DMS79 treated with DMSO at 0.1 percent for 48 hours (cell line): ENCODE measurements around the gene CD82.

Experiments
- DNase-seq: peaks from one replicate; lab custom pipeline; 2025; lab: John Stamatoyannopoulos, UW

Gene CD82, protein sequence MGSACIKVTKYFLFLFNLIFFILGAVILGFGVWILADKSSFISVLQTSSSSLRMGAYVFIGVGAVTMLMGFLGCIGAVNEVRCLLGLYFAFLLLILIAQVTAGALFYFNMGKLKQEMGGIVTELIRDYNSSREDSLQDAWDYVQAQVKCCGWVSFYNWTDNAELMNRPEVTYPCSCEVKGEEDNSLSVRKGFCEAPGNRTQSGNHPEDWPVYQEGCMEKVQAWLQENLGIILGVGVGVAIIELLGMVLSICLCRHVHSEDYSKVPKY

GRCh38 chr11:44565211-44565952 lies at the start of gene CD82:
TSS of gene CD82 (plus strand) at chr11:44565663. CDS start at chr11:44594663, 29,000 bp downstream.
- peak; percentile 97 for DNase-seq

- DNase-seq, result no peak
Measured at GRCh38 chr11:44516688-44517507, 48.6 kb upstream of the CD82 start.

GRCh38 chr11:44517541-44517940 lies 47.9 kb upstream of the CD82 start:
- DNase-seq, result no peak

DNA sequence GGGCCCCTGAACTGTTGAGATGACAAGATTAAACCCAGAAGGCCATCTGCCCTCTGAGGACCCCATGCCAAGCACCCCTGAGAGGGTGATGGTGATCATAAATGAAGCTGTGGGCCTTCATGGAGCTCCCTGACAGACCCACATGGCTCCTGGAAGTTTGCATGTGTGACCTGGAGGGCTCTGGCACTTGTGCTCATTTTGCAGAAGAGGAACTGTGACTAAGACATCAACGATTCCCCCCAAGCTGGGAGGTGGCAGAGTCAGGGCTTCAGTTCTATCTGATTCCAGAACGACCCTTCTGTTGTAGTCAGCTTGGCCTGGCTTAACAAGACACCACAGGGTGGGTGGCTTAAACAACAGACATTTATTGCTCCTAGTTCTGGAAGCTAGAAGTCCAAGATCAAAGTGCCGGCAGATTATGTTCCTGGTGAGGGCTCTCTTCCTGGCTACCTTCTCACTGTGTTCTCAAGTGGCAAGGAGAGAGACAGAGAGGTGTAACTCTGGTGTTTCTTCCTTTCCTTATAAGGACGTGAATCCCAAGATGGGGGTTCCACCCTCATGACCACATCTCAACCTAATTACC lies 46.4 kb upstream of the CD82 start:
- DNase-seq, result no peak

DNA sequence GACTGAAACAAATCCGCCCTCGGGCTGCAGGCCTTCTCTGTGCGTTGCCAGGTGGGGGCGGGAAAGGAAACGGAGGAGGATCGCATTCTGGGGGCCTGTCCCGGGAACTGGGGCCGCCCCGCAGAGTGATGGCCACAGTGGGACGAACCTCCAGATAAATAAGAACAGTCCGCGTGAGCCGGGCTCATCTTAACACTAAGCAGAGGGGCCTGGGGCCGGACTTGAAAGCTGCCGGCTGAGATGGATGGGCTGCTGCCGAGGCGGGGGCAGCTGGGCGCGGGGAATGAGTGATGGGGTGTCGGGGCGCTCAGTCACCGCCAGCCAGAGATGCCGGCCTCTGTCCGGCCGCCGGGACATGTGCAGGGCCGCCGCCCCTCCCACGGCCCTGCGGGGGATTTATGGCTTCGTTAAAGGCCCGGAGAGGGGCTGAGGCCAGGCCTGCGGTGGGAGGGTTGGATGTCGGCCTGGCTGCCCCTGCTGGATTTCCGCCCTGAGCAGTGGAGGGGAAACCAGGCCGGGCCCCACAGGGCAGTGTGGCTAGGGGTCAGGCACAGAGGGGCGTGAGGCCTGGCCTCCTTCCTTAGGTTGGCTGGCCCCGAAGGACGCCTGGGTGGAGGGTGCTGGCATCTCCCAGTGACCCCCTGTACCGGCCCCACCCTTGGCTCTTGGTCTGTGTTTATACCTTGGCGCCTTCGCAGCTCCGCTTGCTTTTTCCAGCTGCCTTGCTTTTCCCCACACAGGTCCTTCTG lies 45.3 kb upstream of the CD82 start:
- no peak for DNase-seq

DNA sequence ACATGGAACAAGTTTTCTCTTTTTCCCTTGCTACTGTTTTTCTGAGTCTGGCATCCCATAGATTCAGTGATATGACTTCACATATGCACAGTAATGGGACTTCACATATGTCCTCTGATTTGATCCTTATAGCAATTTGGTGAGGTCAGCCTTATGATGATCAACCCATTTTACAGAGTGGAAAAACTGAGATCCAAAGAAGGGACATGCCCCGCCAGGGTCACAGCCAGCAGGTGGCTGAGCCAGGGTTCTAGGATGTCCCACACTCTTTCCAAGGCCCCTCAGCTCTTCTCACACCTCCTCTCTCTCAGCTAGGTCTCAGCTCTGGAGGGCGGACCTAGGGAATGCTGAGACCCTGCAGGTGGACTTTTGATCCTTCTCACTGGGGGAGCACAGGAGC lies 44.3 kb upstream of the CD82 start:
- no peak for DNase-seq

DNA sequence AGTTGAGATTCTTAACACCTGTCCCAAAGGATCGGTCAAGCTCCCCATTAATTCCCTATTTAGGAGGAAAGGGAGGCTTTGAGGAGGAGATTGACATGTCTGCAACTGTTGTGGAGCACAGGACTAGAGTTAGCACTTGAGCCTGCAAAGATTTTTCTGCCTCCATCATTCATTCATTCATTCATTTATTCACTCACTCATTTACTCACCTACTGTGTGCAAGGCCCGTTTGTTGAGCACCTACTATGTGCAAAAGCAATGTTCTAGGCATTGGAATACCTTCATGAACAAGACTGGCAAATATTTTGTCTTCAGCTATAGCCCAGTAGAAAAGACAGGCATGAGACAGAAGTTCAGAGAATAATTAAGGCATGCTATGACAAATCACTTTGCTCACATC lies 43.2 kb upstream of the CD82 start:
- DNase-seq, result no peak

GRCh38 chr11:44524346-44524745 lies 41.1 kb upstream of the CD82 start:
- DNase-seq, result no peak

GRCh38 chr11:44524751-44525201 lies 40.7 kb upstream of the CD82 start:
- peak; percentile 8 for DNase-seq

GRCh38 chr11:44525473-44526252 lies 39.8 kb upstream of the CD82 start:
- DNase-seq, result no peak

GRCh38 chr11:44526438-44526837 lies 39.0 kb upstream of the CD82 start:
- no peak for DNase-seq

DNA sequence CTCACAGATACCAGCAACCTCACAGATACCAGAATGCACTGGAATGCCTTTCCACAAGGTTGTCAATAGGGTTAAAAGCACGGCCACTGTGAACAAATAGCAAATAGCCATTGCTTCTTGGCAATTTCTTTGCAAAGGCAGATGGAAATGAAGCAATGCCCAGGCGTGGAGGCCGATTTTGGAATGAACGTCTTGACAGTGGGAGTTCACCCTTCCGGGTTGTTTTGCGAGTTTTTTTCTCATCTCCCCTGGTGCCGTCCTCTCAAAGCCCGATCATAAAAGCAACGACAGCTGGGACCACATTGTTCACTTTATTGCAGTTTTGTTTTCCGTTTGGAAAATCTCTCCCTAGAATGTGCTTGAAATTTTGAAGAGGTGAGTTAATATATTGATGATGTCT lies 38.0 kb upstream of the CD82 start:
- peak; percentile 13 for DNase-seq

DNA sequence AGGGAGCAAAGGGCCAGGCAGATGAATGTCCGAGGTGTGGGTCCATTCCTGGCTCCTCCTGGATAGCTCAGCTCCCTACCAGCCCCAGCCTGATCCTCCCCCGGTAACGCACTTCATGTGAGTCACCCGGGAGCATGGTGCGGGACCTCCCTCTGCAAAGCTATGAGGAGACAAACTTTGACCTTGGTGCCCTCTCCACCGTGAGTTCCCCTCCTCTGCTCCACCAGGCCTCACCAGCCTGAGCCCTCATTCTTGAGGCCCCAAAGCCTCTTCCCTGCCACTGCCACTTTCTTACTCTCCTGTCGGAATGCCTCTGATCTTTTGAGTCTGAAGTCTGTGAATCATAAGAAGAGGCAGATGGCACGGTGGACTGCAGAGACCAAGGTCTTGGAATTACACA lies 37.4 kb upstream of the CD82 start:
- no peak for DNase-seq

GRCh38 chr11:44528581-44528980 lies 36.9 kb upstream of the CD82 start:
- DNase-seq, result no peak

DNA sequence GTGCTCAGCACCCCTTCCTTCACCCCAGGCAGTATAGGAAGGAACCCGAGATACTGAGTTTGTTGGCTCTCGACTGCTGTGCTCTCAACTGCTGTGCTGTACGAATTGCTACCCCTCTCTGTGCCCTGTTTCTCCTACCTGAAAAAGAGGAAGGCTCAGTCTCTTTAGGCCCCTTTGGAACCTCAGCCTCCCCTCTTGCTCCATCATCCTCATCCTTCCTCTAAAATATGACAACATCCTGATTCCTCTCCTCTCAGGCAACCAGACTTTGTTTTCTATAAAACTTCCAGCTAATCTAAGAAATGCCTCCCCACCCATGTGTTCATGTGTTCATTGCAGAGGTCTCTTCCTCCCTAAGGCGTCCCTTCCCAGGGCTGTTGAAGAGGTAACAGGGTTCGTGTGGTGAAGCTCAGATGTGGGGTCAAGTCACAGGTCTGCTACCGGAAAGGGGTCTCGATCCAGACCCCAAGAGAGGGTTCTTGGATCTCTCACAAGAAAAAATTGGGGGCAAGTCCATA lies 35.5 kb upstream of the CD82 start:
- no peak for DNase-seq

DNA sequence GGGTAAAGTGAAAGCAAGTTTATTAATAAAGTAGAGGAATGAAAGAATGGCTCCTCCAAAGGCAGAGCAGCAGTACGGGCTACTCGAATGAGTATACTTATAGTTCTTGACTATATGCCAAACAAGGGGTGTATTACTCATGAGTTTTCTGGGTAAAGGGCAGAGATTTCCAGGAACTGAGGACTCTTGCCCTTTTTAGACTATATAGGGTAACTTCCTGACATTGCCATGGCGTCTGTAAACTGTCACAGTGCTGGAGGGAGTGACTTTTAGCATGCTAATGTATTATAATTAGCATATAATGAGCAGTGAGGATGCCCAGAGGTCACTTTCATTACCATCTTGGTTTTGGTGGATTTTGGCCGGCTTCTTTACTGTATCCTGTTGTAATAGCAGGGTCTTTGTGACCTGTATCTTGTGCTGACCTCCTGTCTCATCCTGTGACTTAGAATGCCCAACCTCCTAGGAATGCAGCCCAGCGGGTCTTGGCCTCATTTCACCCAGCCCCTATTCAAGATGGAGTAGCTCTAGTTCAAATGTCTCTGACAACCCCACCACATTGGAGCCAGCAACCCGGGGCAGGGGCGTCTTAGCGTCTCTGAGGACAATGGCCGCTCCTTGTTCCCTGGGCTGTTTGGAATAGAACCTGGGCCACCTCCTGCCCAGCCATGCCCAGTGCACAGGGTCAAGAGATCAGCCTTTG lies 34.9 kb upstream of the CD82 start:
- DNase-seq, result no peak

- no peak for DNase-seq
Measured at GRCh38 chr11:44531116-44531504, 34.4 kb upstream of the CD82 start.

- DNase-seq, result no peak
Measured at GRCh38 chr11:44531636-44532035, 33.8 kb upstream of the CD82 start.

GRCh38 chr11:44532809-44533208 lies 32.7 kb upstream of the CD82 start:
- DNase-seq, result no peak
